ENCODE data around the gene KIRREL2.
A peak's percentile ranks its signal among the peaks of the same experiment; 100 is the strongest.

KIRREL2 gene

DNA sequence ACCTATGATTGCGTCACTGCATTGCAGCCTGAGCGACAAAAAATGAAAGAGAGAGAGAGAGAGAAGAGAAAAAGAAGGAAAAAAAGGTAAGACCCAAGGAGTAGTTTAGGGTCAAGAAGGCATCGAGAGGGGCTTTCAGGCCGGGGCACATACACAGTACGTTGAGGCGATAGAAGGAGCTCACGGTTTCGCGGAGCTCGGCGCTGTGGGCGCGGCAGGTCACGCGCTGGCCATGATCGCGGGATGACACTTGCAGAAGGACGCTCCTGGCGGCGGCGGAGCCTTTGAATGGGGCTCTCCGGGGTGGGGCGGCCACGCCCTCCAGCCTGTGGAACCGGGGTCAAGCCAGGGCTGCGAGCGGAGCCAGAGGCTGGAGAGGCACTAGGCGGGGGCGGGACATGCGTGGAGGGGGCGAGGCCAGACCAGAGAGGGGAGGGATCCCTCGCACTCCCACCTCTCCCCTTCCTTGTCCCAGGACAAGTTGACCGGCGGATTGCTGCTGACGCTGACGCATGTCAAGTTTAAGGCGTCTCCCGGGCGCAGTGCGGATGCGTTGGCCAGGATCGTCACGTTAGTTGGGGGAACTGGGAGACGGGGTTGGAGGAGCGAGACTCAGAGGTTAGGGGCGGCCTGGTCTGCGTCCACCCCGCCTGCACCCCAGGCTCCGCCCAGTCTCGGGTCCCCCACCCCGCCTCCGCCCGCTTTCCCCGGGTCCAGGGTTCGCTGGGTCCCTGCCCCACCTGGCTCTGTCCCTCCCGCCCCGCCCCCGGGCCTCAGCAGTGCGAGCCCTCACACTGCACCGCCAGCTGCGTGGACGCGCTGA is 11.3 kb upstream of the KIRREL2 start:
- DNase-seq = no peak

DNA sequence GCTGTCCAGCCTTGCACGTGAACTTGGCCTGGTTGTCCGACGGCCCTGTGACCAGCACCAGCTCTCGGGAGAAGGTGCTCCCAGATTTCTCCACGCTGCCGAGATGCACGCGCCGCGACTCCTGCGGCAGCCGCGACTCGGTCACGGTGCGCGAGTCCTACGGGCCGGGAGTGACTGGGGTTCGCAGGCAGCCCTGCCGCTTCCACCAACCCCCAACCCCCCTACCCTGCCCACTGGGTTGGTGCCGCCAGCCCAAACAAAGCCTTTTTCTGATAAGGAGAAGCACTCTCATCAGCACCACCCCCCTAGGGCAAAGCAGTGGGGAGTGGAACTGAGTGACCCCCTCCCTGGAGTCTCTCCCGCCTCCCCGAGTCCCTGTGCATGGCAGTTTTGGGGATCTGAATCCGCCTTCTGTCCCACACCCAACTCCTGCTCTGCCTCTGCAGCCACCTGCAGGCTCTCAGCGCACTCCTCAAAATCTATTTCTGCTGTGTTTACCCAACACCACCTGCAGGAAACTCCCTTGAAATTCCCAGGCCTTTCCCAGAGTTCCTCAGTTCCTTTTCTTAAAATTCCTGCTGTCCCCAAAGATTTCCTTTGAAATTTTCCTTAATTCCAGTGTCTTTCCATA is 10.6 kb upstream of the KIRREL2 start:
- no peak for DNase-seq

DNA sequence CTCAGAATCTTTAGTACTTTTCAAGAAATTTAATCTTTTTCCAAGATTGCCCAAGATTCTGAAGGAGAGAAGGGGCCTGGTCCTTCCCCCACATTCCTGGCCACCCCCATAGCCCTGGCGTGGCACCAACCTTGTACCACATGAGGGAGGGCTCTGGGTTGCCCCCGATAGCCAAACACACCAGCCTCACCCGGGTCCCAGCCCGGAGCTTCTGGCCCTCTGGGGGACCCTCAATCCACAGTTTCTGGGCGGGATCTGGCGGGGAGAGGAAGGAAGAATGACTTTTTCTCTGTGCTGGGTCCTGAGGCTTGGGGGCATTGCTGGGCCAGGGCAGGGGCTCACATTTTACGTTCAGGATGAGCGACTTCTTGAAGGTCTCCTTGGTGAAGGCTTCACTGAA is 8.8 kb upstream of the KIRREL2 start:
- no peak for DNase-seq

DNA sequence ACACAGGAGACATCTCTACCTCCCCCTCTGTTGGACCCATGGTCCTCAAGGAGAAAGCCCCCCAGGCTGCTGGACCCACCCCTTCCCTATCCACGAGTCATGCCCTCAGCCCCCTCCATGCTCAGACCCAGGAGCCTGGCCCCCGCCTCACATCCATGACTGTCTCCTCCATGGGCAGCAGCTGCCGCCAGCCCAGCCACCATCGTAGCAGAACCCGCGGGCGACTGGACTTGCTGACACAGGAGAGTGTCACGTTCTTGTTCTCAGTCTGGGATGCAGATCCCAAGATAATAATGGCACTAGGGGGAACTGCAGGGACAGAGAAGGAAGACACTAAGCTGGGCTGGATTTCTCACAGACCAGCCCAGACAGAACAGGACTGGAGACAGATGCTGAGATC is 8.2 kb upstream of the KIRREL2 start:
- DNase-seq = no peak

DNA sequence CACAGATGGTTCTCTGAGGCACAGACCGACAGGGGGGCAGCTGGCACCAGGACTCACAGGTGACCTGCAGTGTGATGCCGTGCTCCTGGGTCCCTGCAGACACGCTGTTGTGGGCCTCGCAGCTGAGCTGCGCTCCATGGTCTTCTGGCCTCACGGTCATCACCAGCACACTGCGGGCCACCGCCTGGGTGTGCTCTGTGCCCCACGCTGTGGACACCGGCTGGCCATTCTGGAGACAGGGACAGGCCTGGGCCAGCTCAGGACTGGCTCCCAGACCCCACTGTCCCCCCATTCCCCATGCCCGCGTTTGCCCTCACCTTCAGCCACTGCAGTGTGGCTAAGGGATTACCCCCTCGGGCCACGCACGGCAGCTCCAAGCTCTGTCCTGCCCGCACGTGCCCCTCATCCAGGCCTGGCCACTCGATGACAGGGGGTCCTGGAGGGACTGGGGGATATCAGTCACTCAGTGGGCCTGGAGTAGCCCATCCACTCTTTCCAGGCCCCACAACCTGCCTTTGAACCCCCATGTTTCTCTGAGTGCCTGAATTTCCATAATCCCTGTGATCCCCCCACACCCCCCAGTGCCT is 7.7 kb upstream of the KIRREL2 start:
- no peak for DNase-seq

DNA sequence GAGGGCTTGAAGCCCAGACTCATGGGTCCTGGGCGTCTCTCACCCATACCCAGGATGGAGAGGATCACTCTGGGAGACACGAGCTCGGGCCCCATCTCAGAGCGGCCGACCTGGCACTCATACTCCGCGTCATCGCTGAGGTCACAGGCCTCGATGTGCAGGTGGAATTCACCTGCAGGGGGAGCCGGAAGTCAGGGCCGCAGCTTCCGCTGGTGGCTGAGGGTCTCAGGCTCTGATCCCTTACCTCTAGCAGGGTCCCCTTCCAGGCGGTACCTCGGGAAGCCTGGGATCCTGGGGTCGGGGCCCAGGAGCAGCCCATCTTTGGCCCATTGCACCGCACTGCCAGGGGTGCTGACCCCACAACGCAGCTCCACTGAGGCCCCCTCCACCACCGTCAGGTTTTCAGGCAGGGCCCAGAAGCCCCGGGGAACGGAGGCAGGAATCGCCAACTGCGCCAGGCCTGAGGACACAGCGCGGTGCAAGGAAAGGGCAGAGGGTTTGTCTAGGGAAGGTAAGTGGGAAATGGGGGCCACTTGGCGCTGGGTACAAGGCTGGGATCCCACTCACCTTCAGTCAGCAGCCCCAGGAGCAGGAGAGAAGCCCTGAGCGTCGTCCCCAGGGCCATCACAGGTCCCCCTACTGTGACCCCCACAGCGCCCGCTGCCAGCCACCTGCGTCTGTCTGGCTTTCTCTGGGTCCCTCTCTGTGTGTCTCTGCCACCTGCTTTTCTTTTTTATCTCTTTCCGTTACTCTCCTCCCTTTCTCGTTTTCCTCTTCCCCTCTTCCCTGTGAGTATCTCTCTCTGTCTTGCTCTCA is 5.3 kb upstream of the KIRREL2 start:
- DNase-seq = peak; percentile 10 to 23

DNA sequence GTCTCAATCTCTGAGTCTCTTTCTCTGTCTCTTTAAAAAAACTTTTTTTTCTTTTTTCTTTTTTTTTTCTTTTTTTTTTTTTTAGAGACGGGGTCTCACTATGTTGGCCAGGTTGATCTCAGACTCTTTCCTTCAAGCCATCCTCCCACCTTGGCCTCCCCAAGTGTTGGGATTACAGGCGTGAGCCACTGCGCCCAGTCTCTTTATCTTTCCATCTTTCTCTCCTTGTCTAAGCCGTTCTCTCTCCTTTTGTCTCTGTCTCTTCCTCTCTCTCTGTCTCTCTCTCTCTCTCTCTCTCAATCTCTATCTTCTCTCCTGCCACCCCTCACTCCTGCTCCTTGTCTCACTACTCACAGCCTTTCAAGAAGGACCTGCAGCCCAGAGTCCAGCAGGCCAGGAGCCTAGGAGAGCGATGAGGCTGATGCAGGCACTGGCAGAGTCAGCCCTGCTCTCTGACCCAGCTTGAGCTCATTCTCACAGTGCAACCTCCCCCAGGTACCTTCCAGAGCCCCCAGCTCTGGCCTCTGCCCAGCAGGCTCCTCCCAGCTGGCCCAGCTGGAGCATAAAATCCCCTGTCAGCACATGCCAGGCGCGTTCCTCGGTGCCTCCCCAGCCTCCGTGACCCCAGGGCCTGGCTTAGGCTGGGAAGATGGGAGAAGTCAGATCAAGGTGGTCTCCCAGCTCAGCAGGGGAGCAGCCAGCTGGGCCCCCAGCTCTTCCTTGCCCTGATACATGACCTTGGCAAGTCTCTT is 4.5 kb upstream of the KIRREL2 start, which contains the start of gene NPHS1:
Gene NPHS1, minus strand, starts transcription at position 476 of the 752 bp plus-strand sequence. CDS start 667 bp downstream, outside the sequence.
- DNase-seq = no peak

DNA sequence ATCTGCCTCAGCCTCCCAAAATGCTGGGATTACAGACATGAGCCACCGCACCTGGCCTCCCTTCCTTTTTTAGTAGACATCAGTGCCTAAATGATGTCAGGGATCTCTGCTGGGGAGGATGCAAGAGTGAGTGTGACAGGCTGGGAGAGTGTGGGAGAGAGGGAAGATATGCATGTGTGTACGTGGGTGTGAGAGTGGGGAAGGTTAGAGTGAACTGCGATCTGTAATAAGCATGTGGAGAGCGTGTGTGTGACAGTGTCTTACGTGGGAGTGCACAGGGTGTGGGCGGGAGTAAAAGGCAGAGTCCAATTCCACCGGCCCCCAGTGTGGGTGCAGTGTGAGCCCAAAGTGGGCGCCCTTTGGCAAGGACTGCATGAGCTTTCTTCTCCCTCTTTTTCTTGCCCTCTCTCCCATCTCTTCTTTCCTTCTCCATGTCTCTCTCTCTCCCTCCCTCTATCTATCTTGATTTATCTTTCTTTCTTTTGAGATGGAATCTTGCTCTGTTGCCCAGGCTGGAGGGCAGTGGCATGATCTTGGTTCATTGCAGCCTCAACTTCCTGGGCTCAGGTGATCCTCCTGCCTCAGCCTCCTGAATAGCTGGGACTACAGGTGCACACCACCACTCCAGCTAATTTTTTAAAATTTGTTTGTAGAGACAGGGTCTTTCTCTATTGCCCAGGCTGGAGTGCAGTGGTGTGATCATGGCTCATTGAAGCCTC is 3.5 kb upstream of the KIRREL2 start:
- no peak for DNase-seq

DNA sequence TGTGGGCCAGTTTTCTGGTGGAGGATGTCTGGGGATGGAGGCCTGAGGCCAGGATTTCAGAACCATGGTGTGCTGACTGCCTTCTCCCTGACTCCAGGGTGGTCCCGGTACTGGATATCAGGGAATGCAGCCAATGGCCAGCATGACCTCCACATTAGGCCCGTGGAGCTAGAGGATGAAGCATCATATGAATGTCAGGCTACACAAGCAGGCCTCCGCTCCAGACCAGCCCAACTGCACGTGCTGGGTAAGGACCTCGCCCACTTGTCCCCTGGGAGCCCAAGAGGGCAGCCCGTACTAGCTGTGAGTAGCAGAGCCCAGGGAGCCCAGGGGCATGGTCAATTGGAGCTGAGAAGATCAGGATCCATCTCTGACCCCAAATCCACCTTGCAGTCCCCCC is 1.6 kb downstream of the KIRREL2 start:
- no peak for DNase-seq

DNA sequence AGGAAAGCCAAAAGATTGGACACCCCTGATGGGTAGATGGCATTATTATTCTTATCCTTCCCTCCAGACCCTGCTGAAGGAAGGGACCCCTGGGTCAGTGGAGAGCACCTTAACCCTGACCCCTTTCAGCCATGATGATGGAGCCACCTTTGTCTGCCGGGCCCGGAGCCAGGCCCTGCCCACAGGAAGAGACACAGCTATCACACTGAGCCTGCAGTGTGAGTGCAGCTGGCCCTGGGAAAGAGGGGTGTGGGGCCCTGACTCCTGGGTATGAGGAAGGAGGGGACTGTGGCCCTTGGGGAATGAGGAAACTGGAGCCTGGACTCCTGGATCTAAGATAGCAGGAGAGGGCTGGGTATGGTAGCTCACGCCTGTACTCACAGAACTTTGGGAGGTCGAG is 2.7 kb downstream of the KIRREL2 start:
- DNase-seq = no peak

DNA sequence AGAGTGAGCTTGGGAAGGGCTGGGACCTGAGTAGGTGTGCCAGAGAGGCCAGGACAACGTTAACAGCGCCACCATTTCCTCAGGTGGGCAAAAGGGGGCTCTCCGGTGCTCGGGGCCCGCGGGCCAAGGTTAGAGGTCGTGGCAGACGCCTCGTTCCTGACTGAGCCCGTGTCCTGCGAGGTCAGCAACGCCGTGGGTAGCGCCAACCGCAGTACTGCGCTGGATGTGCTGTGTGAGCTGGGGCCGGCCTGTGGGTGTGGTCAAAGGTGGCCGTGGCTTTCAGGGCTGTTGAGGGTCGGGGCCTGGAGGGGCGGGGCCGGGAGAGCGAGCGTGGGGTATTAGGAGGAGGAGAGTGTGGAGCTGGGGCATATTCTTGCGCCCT is 3.7 kb downstream of the KIRREL2 start:
- DNase-seq = no peak

DNA sequence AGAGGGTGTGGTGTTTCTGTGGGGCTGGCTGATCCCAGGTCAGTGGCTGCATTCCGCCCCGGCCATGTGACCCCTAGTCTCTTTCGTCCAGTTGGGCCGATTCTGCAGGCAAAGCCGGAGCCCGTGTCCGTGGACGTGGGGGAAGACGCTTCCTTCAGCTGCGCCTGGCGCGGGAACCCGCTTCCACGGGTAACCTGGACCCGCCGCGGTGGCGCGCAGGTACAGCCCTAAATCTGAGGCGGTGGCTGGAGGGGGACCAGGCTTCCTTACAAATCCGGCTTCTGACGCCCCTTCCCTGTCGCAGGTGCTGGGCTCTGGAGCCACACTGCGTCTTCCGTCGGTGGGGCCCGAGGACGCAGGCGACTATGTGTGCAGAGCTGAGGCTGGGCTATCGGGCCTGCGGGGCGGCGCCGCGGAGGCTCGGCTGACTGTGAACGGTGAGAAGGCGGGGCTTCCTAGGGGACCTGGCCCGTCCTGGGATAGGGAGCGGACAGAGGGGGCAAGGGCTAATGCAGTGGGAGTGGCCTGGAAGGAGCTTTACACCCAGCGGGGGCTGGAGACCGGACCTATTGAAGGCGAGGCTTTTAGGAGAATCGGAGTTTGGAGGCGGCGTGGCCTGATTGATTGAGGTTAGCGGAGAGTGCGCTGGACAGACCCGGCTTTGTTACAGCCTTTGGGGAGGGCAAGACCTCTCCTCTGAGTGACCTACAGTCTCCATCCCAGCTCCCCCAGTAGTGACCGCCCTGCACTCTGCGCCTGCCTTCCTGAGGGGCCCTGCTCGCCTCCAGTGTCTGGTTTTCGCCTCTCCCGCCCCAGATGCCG is 4.3 kb downstream of the KIRREL2 start:
- DNase-seq = no peak

DNA sequence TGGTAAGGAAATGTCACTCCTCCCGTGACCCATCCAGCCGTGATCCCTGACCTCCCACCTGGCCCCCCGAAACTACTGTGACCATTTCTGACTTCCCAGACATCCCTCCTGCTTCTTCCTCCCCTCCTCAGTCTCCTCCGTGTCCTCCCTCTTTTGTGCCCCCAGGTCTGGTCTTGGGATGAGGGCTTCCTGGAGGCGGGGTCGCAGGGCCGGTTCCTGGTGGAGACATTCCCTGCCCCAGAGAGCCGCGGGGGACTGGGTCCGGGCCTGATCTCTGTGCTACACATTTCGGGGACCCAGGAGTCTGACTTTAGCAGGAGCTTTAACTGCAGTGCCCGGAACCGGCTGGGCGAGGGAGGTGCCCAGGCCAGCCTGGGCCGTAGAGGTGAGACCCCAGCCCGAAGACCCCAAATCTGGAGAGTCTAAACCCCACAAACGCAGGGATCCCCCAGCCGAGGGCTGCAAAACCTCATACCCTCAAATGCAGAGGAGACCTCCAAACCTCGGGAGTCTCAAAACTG is 5.0 kb downstream of the KIRREL2 start:
- no peak for DNase-seq

DNA sequence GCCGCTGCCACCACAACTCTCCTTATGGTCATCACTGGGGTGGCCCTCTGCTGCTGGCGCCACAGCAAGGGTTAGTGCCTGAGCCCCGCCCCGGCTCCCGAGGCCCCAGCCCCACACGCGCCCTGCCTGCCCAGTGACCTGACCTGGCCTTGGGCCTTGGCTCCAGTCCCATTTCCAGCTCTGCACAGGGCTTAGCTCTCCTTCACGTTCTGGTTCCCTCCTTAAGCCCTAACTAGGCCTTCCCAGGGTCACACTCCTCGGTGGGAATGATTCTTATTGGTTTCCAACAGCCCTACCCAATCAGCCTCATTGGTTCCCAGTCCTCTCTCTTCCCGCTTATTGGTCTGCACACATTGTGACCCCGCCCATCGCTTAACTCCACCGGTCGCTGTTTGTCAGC is 5.8 kb downstream of the KIRREL2 start:
- no peak for DNase-seq

DNA sequence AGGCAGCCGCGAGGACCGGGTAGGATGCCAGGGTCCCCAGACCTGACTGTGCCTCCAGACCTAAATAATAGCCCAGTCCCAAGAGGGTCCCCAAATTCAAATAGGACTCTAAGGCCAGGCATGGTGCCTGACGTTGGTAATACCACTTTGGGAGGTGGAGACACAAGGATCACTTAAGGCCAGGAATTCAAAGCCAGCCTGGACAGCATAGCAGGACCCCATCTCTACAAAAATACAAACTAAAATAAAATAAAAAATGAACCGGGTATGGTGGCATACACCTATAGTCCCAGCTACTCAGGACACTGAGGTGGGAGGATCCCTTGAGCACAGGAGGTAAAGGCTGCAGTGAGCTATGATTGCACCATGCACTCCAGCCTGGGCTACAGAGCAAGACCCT is 6.3 kb downstream of the KIRREL2 start:
- DNase-seq = no peak

DNA sequence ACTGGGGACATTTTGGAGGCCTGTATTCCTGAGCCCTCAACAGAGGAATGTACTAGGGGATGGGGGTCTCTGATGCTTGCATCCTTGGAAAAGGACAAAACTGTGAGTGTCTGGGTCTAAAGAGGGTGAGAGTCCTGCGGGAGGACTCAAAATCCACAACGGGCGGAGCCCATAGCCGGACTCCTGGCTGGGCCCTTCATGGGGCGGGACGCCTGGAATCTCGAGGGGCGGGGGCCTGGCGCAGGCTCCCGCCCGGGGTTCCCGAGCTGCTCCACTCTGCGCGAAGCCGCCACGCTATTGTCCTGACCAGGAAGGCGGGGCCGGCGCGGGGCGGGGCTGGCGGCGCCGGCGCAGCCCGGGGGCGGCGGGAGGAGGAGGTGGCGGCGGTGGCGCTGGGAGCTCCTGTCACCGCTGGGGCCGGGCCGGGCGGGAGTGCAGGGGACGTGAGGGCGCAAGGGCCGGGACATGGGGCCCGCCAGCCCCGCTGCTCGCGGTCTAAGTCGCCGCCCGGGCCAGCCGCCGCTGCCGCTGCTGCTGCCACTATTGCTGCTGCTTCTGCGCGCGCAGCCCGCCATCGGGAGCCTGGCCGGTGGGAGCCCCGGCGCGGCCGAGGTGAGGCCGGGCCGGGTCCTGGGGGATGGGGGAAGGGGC is 11.6 kb downstream of the KIRREL2 start, which contains the start of gene APLP1:
Gene APLP1, plus strand, starts transcription at position 403 of the 651 bp plus-strand sequence. Its CDS starts 63 bp downstream, at position 466.
- peak; percentile 59 to 67 for DNase-seq

DNA sequence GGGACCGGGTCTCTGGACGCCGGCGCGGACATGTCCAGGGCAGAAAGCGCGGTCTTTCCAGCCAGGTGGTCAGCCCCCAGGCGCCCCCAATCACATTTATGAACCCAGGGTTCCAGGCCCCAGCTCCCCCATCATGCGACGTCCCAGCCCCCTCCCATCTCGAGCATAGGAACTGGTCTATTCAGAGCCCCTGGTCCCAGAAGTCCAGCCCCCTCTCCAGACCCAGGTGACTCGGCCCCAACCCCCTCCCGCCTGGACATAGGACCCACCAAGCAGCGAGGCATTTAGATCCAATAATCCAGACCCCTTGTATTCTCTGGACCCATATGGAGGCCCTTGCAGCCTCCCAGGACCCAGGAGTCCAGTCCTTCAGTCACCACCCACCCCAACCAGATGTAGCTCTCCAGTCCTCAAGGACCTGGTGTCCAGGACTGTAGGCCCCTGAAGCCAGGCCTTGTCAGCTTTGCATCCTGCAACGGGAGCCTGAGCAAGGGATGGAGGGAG is 12.2 kb downstream of the KIRREL2 start:
- DNase-seq = no peak

DNA sequence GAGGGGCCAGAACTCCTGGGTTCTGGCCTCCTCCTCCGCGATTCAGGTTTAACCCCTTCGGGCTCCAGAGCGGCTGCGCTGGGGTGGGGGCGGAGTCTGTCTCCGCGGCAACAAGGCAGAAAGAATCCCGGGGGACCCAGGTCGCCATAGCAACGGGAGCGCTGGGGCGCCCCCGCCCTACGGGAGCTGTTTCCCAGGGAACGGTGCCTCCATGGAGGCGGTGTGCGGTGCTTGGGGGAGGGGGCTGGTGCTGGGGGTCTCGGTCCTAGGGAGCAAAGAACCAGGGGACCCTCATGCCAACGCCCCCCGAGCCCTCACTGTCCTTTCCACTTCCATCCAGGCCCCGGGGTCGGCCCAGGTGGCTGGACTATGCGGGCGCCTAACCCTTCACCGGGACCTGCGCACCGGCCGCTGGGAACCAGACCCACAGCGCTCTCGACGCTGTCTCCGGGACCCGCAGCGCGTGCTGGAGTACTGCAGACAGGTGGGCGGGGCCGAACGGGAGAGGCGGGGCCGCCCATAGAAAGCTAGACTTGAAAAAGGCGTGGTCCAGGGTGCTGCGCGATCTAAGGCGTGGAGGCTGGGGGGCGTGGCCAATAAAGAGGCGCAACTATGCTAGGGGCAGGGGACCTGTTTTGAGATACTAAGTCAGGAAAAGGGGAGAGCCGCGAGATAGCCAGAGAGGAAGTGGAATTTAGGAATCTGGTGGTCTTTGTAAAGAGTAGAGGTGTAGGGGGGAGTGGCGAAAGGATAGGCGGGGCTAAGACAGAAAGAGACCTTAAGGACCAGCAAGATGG is 12.8 kb downstream of the KIRREL2 start:
- DNase-seq = peak; percentile 83 to 88

Data from CD4-positive, alpha-beta T cell treated with Interleukin-1 beta for 1 hour (primary cell).